ENCODE results near the gene F13B.

GRCh38 chr1:197036861-197037260 is 30.2 kb downstream of the F13B start:
- TF ChIP-seq CTCF (IDR thresholded peaks at IDR 0.05) (no peak), POLR2A (IDR thresholded peaks at IDR 0.05) (no peak)

Data from esophagus squamous epithelium (tissue), 4 donors.